Measurements from ENCODE around the gene NCAPD2. TPM values are rescaled to one million over a fixed set of nuclear protein-coding genes. Genes with fewer than 3 reads are reported as not detected.
"Not testable (repeated sequence)": the region's sequence is repeated elsewhere in the genome, so short reads cannot be mapped to it uniquely, and the experiment has no call there.

The NCAPD2 gene
- total RNA-seq, 2 experiments from 2014 or later: 192 to 196 TPM

GRCh38 chr12:6471989-6472360 is 21.9 kb upstream of the NCAPD2 start:
- CTCF ChIA-PET: interaction anchor here (2.8 kb wide), 1 partner anchor 66 kb away, joined by 11 read pairs; no protein-coding TSS in a partner anchor
- intact Hi-C loops (cut with micrococcal nuclease): loop anchor here (2.0 kb wide), 1 partner anchor 137 kb away; no protein-coding TSS in a partner anchor
- Mint-ChIP-seq H3K4me3 (peak overlapping the region; percentile 6), H3K9me3 (no peaks in the 10 kb centered on the region), H3K36me3 (peaks cover 20% of the 10 kb centered on the region), H3K27ac (peak overlapping the region; percentile 1), H3K4me1 (ENCODE audit: low read depth) (peaks cover 37% of the 10 kb centered on the region), H3K27me3 (no peaks in the 10 kb centered on the region)
- POLR2A ChIA-PET: interaction anchor here (1.3 to 5.6 kb wide), 4 partner anchors 12 to 60 kb away, joined by 3 to 72 read pairs (median 40); partner anchors contain the start of genes MRPL51 and NCAPD2
- no peak for DNase-seq

DNA sequence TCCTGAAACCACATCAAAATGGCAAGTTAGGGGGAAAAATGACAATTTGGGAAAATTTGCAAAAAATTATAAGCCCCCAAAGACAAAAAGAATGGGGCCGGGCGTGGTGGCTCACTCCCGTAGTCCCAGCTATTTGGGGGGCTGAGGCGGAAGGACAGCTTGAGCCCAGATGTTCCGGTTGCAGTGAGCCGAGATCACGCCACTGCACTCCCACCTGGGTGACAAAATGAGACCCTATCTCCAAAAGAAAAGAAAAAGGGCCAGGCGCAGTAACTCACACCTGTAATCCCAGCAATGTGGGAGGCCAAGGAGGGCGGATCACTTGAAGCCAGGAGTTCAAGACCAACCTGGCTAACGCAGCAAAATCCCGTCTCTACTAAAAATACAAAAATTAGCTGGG is 21.4 kb upstream of the NCAPD2 start:
- CTCF ChIA-PET: interaction anchor here (0.8 kb wide), 1 partner anchor 137 kb away, joined by 3 read pairs; no protein-coding TSS in a partner anchor
- POLR2A ChIA-PET: interaction anchor here (3.5 to 5.6 kb wide), 2 partner anchors 12 to 59 kb away, joined by 34 to 72 read pairs; no protein-coding TSS in a partner anchor

DNA sequence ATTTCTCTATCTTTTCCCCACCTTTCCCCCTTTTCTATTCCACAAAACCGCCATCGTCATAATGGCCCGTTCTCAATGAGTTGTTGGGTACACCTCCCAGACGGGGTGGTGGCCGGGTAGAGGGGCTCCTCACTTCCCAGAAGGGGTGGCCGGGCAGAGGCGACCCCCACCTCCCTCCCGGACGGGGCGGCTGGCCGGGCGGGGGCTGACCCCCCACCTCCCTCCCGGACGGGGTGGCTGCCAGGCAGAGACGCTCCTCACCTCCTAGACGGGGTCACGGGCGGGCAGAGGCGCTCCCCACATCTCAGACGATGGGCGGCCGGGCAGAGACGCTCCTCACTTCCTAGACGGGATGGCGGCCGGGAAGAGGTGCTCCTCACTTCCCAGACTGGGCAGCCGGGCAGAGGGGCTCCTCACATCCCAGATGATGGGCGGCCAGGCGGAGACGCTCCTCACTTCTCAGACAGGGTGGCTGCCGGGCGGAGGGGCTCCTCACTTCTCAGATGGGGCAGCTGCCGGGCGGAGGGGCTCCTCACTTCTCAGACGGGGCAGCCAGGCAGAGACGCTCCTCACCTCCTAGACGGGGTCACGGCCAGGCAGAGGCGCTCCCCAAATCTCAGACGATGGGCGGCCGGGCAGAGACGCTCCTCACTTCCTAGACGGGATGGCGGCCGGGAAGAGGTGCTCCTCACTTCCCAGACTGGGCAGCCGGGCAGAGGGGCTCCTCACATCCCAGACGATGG is 18.5 kb upstream of the NCAPD2 start:
- H3K27me3 Mint-ChIP-seq; H3K4me3 Mint-ChIP-seq; intact Hi-C loops (cut with micrococcal nuclease); H3K36me3 Mint-ChIP-seq; POLR2A ChIA-PET; DNase-seq; H3K9me3 Mint-ChIP-seq; CTCF ChIA-PET; H3K27ac Mint-ChIP-seq: not testable (repeated sequence)
- H3K4me1 Mint-ChIP-seq (ENCODE audit: low read depth): peaks cover 15% of the 10 kb centered on the region

More for the DNA sequence above, 21.4 kb upstream of the NCAPD2 start:
- no peak overlapping the region for H3K27ac Mint-ChIP-seq
- H3K9me3 Mint-ChIP-seq: no peaks in the 10 kb centered on the region
- H3K4me1 Mint-ChIP-seq (ENCODE audit: low read depth): peaks cover 32% of the 10 kb centered on the region
- DNase-seq: no peak
- intact Hi-C loops (cut with micrococcal nuclease): no loop called here
- H3K36me3 Mint-ChIP-seq: peaks cover 15% of the 10 kb centered on the region
- H3K4me3 Mint-ChIP-seq: no peak overlapping the region
- no peaks in the 10 kb centered on the region for H3K27me3 Mint-ChIP-seq

DNA sequence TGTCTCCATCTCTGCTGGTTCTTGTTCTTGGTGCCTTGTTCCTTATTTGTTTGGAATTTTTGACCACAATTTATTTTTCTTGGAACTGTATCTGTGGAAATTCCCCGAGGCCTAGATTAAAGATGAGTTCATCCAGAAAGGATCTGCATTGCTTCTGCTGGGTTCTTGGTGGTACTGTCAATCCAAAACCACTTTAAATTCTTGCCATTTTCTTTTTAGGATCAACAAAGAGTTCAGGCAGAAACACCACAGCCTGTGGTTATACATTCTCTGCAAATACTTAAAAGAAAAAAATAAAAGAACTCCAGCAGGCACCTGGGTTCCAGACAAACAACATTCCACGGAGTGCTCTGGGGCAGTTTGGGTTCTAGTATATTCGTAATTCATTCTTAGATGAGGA is 17.4 kb upstream of the NCAPD2 start:
- intact Hi-C loops (cut with micrococcal nuclease): no loop called here
- H3K4me1 Mint-ChIP-seq (ENCODE audit: low read depth): peaks cover 7% of the 10 kb centered on the region
- no peak for DNase-seq
- CTCF ChIA-PET: no interaction called here
- H3K36me3 Mint-ChIP-seq: no peaks in the 10 kb centered on the region
- no peaks in the 10 kb centered on the region for H3K9me3 Mint-ChIP-seq
- H3K4me3 Mint-ChIP-seq: no peak overlapping the region
- POLR2A ChIA-PET: no interaction called here
- H3K27ac Mint-ChIP-seq: no peak overlapping the region
- no peaks in the 10 kb centered on the region for H3K27me3 Mint-ChIP-seq

DNA sequence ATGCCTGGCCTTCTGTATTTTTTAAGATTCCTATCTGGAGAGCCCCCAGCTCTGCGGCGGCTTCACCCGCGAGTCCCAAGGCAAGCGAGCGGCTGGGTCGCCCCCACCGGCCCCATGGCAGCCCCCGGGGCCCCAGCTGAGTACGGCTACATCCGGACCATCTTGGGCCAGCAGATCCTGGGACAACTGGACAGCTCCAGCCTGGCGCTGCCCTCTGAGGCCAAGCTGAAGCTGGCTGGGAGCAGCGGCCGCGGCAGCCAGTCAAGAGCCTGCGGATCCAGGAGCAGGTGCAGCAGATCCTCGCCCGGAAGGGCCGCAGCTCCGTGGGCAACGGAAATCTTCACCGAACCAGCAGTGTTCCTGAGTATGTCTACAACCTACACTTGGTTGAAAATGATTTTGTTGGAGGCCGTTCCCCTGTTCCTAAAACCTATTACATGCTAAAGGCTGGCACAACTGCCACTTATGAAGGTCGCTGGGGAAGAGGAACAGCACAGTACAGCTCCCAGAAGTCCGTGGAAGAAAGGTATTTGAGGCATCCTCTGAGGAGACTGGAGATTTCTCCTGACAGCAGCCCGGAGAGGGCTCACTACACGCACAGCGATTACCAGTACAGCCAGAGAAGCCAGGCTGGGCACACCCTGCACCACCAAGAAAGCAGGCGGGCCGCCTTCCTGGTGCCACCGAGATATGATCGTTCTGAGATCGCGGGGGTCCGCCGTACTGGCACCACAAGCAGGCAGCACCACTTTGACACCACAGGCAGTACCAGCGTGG is 16.1 kb upstream of the NCAPD2 start:
- CTCF ChIA-PET; H3K9me3 Mint-ChIP-seq; DNase-seq; H3K27ac Mint-ChIP-seq; intact Hi-C loops (cut with micrococcal nuclease); POLR2A ChIA-PET; H3K4me3 Mint-ChIP-seq; H3K27me3 Mint-ChIP-seq; H3K4me1 Mint-ChIP-seq (ENCODE audit: low read depth); H3K36me3 Mint-ChIP-seq: not testable (repeated sequence)

DNA sequence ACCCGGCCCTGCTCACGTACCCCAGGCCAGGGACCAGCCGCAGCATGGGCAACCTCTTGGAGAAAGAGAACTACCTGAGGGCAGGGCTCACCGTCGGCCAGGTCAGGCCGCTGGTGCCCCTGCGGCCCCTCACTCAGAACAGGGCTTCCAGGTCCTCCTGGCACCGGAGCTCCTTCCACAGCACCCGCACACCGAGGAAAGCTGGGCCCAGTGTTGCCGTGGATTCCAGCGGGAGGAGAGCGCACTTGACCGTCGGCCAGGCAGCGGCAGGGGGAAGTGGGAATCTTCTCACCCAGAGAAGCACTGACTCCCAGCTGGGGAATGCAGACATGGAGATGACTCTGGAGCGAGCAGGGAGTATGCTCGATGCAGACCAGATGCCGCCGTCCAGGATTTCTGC is 15.5 kb upstream of the NCAPD2 start:
- ChIA-PET POLR2A (no interaction called here), CTCF (no interaction called here)
- intact Hi-C loops (cut with micrococcal nuclease): no loop called here
- Mint-ChIP-seq H3K4me1 (ENCODE audit: low read depth) (no peaks in the 10 kb centered on the region), H3K27me3 (no peaks in the 10 kb centered on the region), H3K27ac (no peak overlapping the region), H3K36me3 (no peaks in the 10 kb centered on the region), H3K4me3 (no peak overlapping the region), H3K9me3 (no peaks in the 10 kb centered on the region)
- DNase-seq: no peak

DNA sequence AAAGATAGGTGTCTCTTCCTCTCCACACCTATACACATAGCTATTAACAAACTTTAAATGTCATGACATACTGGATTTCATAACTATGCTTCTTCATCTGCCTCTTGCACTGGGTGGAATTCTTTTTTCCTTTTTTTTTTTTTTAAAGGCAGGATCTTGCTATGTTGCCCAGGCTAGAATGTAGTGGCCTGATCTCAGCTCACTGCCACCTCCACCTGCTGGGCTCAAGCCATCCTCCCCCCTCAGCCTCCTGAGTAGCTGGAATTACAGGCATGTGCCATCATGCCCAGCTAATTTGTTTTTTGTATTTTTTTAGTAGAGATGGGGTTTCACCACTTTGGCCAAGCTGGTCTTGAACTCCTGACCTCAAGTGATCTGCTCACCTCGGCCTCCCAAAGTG is 5.7 kb upstream of the NCAPD2 start:
- Mint-ChIP-seq H3K4me1 (ENCODE audit: low read depth) (peaks cover 10% of the 10 kb centered on the region), H3K4me3 (no peak overlapping the region), H3K36me3 (peaks cover 11% of the 10 kb centered on the region), H3K27me3 (no peaks in the 10 kb centered on the region), H3K27ac (no peak overlapping the region), H3K9me3 (no peaks in the 10 kb centered on the region)
- DNase-seq: no peak
- POLR2A ChIA-PET: no interaction called here
- intact Hi-C loops (cut with micrococcal nuclease): no loop called here
- CTCF ChIA-PET: interaction anchor here (0.6 to 1.0 kb wide), 2 partner anchors 44 to 66 kb away, joined by 3 to 6 read pairs; no protein-coding TSS in a partner anchor

DNA sequence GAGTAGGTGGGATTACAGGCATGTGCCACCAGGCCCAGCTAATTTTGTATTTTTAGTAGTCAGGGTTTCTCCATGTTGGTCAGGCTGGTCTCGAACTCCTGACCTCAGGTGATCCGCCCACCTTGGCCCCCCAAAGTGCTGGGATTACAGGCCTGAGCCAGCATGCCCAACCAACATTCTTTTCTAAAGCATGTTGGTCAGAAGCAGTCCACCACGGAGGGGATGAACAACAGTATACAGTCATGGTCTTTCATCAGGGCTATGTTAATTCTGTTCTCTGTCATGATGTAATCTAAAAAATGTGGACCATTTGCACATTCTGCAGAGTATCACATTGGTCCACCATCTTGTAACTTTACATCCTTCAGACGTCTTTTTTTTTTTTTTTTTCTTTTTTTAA is 4.5 kb upstream of the NCAPD2 start:
- no peaks in the 10 kb centered on the region for H3K27me3 Mint-ChIP-seq
- H3K4me3 Mint-ChIP-seq: no peak overlapping the region
- intact Hi-C loops (cut with micrococcal nuclease): no loop called here
- peaks cover 12% of the 10 kb centered on the region for H3K4me1 Mint-ChIP-seq (ENCODE audit: low read depth)
- no peak overlapping the region for H3K27ac Mint-ChIP-seq
- POLR2A ChIA-PET: no interaction called here
- CTCF ChIA-PET: no interaction called here
- DNase-seq: no peak
- H3K9me3 Mint-ChIP-seq: no peaks in the 10 kb centered on the region
- peaks cover 14% of the 10 kb centered on the region for H3K36me3 Mint-ChIP-seq

DNA sequence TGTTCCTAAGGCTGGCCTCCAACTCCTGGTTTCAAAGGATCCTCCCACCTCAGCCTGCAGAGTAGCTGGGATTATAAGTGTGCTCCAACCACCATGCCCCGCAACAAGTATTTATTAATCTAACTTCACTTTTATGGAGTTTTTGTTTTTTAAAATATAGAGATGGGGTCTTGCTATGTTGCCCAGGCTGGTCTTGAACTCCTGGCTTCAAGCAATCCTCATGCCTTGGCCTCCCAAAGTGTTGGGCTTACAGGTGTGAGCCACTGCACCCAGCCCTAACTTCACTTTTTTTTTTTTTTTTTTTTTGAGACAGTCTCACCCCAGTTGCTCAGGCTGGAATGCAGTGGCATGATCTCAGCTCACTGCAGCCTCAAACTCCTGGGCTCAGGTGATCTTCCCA is 3.2 kb upstream of the NCAPD2 start:
- DNase-seq; intact Hi-C loops (cut with micrococcal nuclease); H3K9me3 Mint-ChIP-seq; CTCF ChIA-PET; H3K27ac Mint-ChIP-seq; H3K27me3 Mint-ChIP-seq; H3K4me3 Mint-ChIP-seq: not testable (repeated sequence)
- H3K4me1 Mint-ChIP-seq (ENCODE audit: low read depth): peaks cover 25% of the 10 kb centered on the region
- POLR2A ChIA-PET: interaction anchor here (4.2 kb wide), 1 partner anchor 20 kb away, joined by 47 read pairs; the partner anchor contains the start of gene VAMP1
- H3K36me3 Mint-ChIP-seq: peaks cover 24% of the 10 kb centered on the region

GRCh38 chr12:6492838-6493496 is 935 bp upstream of the NCAPD2 start, which contains the start of gene MRPL51:
Gene MRPL51, minus strand, starts transcription at chr12:6493262. Its CDS starts 126 bp downstream, at chr12:6493136.
- intact Hi-C loops (cut with micrococcal nuclease): loop anchor here (1.0 kb wide), 5 partner anchors 23 to 358 kb away; partner anchors contain the start of genes CDCA3, GAPDH, ING4 and VAMP1
- POLR2A ChIA-PET: interaction anchor here (0.8 to 4.2 kb wide), 14 partner anchors 9 to 260 kb away, joined by 3 to 47 read pairs (median 4); partner anchors contain the start of genes GAPDH, MLF2, TAPBPL and VAMP1
- Mint-ChIP-seq H3K4me1 (ENCODE audit: low read depth) (peaks cover 38% of the 10 kb centered on the region), H3K36me3 (peaks cover 39% of the 10 kb centered on the region), H3K27me3 (no peaks in the 10 kb centered on the region), H3K9me3 (no peaks in the 10 kb centered on the region), H3K27ac (peak within 1 kb of the TSS; percentile 100), H3K4me3 (peak within 1 kb of the TSS; percentile 94)
- peak; percentile 97 for DNase-seq
- CTCF ChIA-PET: interaction anchor here (0.6 to 2.9 kb wide), 8 partner anchors 22 to 359 kb away, joined by 3 to 11 read pairs (median 6); partner anchors contain the start of genes USP5 and VAMP1

DNA sequence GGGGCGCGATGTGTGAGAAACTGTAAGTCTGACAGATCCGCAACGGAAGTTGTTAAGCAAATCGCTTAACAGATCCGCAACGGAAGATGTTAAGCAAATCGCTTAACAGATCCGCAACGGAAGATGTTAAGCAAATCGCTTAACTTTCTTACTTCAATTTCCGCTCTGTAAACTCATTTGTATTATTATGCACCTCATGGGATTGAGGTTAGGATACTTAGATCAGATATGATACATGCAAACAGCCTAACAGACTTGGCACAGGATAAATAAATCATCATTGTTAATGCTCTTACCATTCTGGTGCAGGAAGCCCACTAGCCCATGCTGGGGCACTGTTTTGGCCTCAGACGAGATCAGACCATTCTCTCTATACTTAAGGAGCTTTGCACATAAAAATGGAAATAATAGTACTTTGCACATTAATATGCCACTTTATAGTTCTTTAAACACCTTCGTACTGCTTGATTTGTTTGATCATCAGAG is 399 bp downstream of the NCAPD2 start:
- Mint-ChIP-seq H3K36me3 (peaks cover 42% of the 10 kb centered on the region), H3K4me3 (peak overlapping the region; percentile 94), H3K27me3 (no peaks in the 10 kb centered on the region), H3K9me3 (no peaks in the 10 kb centered on the region), H3K4me1 (ENCODE audit: low read depth) (peaks cover 38% of the 10 kb centered on the region), H3K27ac (peak overlapping the region; percentile 100)
- intact Hi-C loops (cut with micrococcal nuclease): loop anchor here (1.0 kb wide), 1 partner anchor 71 kb away; no protein-coding TSS in a partner anchor
- ChIA-PET POLR2A (interaction anchor here (0.6 to 2.7 kb wide), 5 partner anchors 19 to 45 kb away, joined by 4 to 15 read pairs (median 6); partner anchors contain the start of genes GAPDH and VAMP1), CTCF (interaction anchor here (1.0 to 1.9 kb wide), 7 partner anchors 29 to 70 kb away, joined by 3 to 9 read pairs (median 4); no protein-coding TSS in a partner anchor)
- no peak for DNase-seq

All from activated CD4-positive, alpha-beta memory T cell treated with anti-CD3 and anti-CD28 coated beads for 36 hours (primary cell).